SU-DHL-6 (cell line): ENCODE measurements around the gene RUBCNL.

Experiments
- H2AFZ ChIP-seq: fragments of 200-600 bp; sonication (generic); 2 replicates; pipeline ENCODE4 v1.6.1; 2014; ENCODE audit warnings: low read depth, mild to moderate bottlenecking, moderate library complexity, mixed read lengths, antibody characterized with exemption, low read length; ENCODE audit not compliant: severe bottlenecking
- H3F3A ChIP-seq: fragments of 200-600 bp; shearing (Covaris generic); 2 replicates; pipeline ENCODE4 v1.6.0; 2016; ENCODE audit warnings: antibody characterized with exemption, mild to moderate bottlenecking; ENCODE audit not compliant: insufficient read depth
- H3K27ac ChIP-seq: fragments of 200-600 bp; sonication (generic); 2 replicates; pipeline ENCODE4 v1.5.1; 2016; ENCODE audit warnings: low read depth, mild to moderate bottlenecking, low read length, moderate library complexity, mixed read lengths
- H3K27me3 ChIP-seq: fragments of 200-600 bp; sonication (generic), shearing (Covaris generic); 2 replicates; pipeline ENCODE4 v1.6.0; 2014; ENCODE audit warnings: mild to moderate bottlenecking, low read length
- H3K36me3 ChIP-seq: fragments of 200-600 bp; sonication (generic); 2 replicates; pipeline ENCODE4 v1.6.1; 2014; ENCODE audit warnings: mild to moderate bottlenecking, low read length, mixed read lengths
- H3K4me2 ChIP-seq: fragments of 300-600, 200-600 bp; shearing (Covaris generic), sonication (generic); 2 replicates; pipeline ENCODE4 v1.6.0; 2014; ENCODE audit warnings: low read length, low read depth, mild to moderate bottlenecking; ENCODE audit not compliant: poor library complexity, severe bottlenecking
- H3K4me3 ChIP-seq: fragments of 200-600 bp; sonication (generic); 2 replicates; pipeline ENCODE4 v1.5.1; 2014; ENCODE audit warnings: antibody characterized with exemption, low read length, mild to moderate bottlenecking, mixed read lengths; ENCODE audit not compliant: insufficient read depth, poor library complexity, severe bottlenecking
- H3K79me2 ChIP-seq: fragments of 200-600 bp; sonication (generic); 2 replicates; pipeline ENCODE4 v1.6.1; 2014; ENCODE audit warnings: mild to moderate bottlenecking, low read length, moderate library complexity; ENCODE audit not compliant: insufficient read depth
- H3K9ac ChIP-seq: fragments of 200-600 bp; sonication (generic); 2 replicates; pipeline ENCODE4 v1.7.0; 2014; ENCODE audit warnings: mild to moderate bottlenecking, low read length
- H3K9me2 ChIP-seq: fragments of 200-600 bp; sonication (generic); replicated peaks from 2 replicates; pipeline ENCODE4 v1.6.1; 2014; ENCODE audit warnings: low read length; ENCODE audit not compliant: insufficient read depth
- H3K9me3 ChIP-seq: fragments of 200-600 bp; sonication (generic); 2 replicates; pipeline ENCODE4 v1.6.1; 2014; ENCODE audit warnings: low read length, mixed read lengths; ENCODE audit not compliant: insufficient read depth
- H4K20me1 ChIP-seq: fragments of 200-600 bp; sonication (generic); 2 replicates; pipeline ENCODE4 v1.6.1; 2014; ENCODE audit warnings: low read depth, mild to moderate bottlenecking, antibody characterized with exemption, low read length, moderate library complexity, mixed read lengths
- CTCF ChIP-seq: fragments of 200-600 bp; sonication (generic); IDR thresholded peaks from one replicate; pipeline ENCODE4 v1.5.1; 2017; ENCODE audit warnings: antibody characterized with exemption, mild to moderate bottlenecking, low read length, moderate library complexity; ENCODE audit not compliant: insufficient read depth, poor library complexity, severe bottlenecking
- EZH2phosphoT487 ChIP-seq: fragments of 200-600 bp; sonication (generic), shearing (Covaris generic); conservative IDR thresholded peaks from 2 replicates; pipeline ENCODE4 v1.6.1; 2018; ENCODE audit warnings: mild to moderate bottlenecking, antibody characterized with exemption, low read length, moderate library complexity, mixed read lengths

The RUBCNL gene

GRCh38 chr13:46355088-46355468 lies 32.0 kb downstream of the RUBCNL start:
- H3K4me2 ChIP-seq: no peak overlapping the region
- H4K20me1 ChIP-seq: no peaks in the 10 kb centered on the region
- peaks cover 43% of the 10 kb centered on the region; the same call in 1 of the 2 replicates for H3K36me3 ChIP-seq
- no peak overlapping the region for H3K27ac ChIP-seq
- no peaks in the 10 kb centered on the region for H3K9me2 ChIP-seq
- H3K4me3 ChIP-seq: no peak overlapping the region
- no peaks in the 10 kb centered on the region for H3K79me2 ChIP-seq
- H3K9ac ChIP-seq: no peak overlapping the region
- no peaks in the 10 kb centered on the region for H3K9me3 ChIP-seq
- no peaks in the 10 kb centered on the region for H3K27me3 ChIP-seq
- no peak for TF ChIP-seq CTCF
- no peak for TF ChIP-seq EZH2phosphoT487
- no peaks in the 10 kb centered on the region; the same call in 1 of the 2 replicates for H3F3A ChIP-seq
- no peak overlapping the region for H2AFZ ChIP-seq

GRCh38 chr13:46354156-46355087 lies 32.6 kb downstream of the RUBCNL start:
- Histone ChIP-seq H3F3A (no peaks in the 10 kb centered on the region; the same call in 1 of the 2 replicates), H3K27me3 (no peaks in the 10 kb centered on the region), H3K4me3 (no peak overlapping the region), H3K9ac (no peak overlapping the region), H3K9me2 (no peaks in the 10 kb centered on the region), H3K9me3 (no peaks in the 10 kb centered on the region), H3K36me3 (peaks cover 39% of the 10 kb centered on the region; the same call in 1 of the 2 replicates), H4K20me1 (no peaks in the 10 kb centered on the region), H3K4me2 (no peak overlapping the region), H3K79me2 (no peaks in the 10 kb centered on the region), H3K27ac (no peak overlapping the region), H2AFZ (no peak overlapping the region)
- no peak for TF ChIP-seq CTCF
- no peak for TF ChIP-seq EZH2phosphoT487

GRCh38 chr13:46352805-46353204 lies 34.2 kb downstream of the RUBCNL start:
- no peaks in the 10 kb centered on the region for H3K9me2 ChIP-seq
- H3K79me2 ChIP-seq: no peaks in the 10 kb centered on the region

More at GRCh38 chr13:46352805-46353204, 34.2 kb downstream of the RUBCNL start:
- Histone ChIP-seq H3K4me3 (no peak overlapping the region), H3K27me3 (no peaks in the 10 kb centered on the region), H3K27ac (no peak overlapping the region), H3F3A (no peaks in the 10 kb centered on the region), H3K9ac (no peak overlapping the region), H3K4me2 (no peak overlapping the region), H3K36me3 (peaks cover 33% of the 10 kb centered on the region), H2AFZ (no peak overlapping the region), H4K20me1 (no peaks in the 10 kb centered on the region), H3K9me3 (no peaks in the 10 kb centered on the region)
- TF ChIP-seq CTCF (no peak), EZH2phosphoT487 (no peak)
